Measurements from ENCODE around the gene CDCA3.
"Not testable (repeated sequence)": the region's sequence is repeated elsewhere in the genome, so short reads cannot be mapped to it uniquely, and the experiment has no call there.

CDCA3 gene

DNA sequence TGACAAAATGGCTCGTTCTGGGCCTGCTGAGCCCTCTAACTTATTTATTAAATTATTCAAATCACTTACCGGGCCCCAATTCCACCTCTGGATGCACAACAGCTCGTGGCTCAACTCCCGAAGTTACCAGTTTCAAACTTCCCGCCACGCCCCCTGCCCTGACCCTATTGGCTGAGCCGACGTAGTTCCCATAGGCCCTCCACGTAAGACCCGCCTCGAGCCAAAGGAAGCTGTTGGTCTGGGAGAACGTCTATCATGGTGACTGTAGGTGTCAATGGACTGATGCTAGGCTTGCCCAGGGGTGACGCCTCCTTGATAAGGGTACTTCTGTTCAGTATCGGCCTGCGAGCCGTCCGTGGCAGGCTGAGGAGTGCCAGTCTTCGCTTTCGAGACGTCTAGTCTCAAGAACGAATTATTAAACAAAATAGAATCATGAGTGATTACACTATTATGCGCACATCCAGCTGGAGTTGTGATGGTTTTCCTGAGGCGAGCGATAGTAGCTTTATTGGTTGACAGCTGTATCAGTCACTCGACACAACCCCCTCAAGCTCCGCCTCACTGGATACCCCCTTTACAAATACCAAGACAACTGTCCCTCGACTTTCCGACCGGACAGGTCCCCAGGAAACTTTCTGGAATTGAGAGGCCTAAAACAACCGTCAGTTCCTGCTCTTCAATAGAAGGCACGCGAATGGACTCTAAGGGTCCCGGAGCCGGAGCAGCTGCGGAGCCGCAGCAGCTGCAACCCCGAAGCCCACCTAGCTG lies at the start of gene CDCA3:
Gene CDCA3, minus strand, starts transcription at position 134 of the 768 bp plus-strand sequence. CDS start 334 bp downstream, outside the sequence.
- peak; percentile 85 for DNase-seq (ENCODE audit: low read depth)

DNA sequence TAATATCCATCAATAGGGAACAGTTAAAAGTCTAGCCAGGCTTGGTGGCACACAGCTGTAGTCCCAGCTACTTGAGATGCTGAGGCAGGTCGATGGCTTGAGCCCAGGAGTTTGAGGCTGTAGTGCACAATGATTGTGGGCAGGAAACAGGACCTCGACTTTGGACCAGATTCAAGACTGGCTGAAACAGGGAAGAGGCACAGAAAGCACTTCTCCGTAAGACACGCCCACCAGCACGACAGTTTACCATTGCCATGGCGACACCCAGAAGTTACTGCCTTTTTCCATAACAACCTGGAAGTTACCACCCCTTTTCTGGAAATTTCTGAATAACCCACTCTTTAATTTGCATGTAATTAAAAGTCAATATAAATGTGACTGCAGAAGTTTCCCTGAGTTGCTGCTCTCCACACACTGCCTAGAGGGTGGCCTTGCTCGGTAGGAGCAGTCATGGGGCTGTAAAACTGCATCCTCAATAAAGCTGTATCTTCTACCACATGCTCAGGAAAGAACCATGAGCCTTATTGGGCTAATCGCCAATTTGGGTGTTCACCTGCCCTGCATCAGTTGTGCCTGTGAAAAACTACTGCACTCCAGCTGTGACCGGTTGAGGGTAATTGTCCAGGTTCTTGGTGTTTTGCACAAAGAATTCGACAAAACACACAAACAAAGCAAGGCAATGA lies 48.9 kb upstream of the CDCA3 start:
- DNase-seq (ENCODE audit: low read depth), result no peak

DNA sequence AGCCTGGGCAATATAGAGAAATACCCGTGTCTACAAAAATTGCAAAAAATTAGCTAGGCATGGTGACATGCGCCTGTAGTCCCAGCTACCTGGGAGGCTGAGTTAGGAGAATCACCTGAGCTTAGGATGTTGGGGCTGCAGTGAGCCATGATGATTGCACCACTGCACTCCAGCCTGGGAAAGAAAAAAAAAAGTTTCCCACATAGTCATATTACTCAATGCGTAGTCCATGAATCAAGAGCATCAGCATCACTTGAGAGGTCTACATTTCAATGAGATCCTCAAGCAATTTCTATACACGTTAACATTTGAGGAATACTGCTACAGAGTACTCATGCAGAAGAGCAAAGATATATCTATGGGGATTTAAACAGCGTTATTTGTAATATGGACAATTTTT lies 48.3 kb upstream of the CDCA3 start:
- DNase-seq (ENCODE audit: low read depth), result no peak

DNA sequence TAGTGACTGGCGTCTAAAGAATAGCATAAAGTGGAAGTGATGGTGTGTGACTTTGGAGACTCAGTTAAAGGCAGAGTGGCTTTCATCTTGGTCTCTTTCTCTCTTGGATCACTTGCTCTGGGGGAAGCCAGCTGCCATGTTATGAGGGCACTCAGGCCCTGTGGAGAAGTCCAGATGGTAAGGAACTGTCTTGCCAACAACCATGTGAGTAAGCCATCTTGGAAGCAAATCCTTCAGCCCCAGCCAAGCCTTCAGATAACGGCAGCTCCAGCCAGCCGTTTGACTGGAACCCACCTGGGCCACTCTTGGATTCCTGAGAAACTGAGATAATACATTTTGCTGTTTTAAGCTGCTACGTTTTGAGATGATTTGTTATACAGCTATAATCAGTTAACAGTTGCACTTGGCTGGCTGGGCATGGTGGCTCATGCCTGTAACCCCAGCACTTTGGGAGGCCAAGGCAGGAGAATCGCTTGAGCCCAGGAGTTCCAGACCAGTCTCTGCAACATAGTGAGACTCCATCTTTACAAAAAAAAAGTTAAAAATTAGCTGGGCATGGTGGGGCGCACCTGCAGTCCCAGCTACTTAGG lies 45.9 kb upstream of the CDCA3 start:
- DNase-seq (ENCODE audit: low read depth), result no peak

DNA sequence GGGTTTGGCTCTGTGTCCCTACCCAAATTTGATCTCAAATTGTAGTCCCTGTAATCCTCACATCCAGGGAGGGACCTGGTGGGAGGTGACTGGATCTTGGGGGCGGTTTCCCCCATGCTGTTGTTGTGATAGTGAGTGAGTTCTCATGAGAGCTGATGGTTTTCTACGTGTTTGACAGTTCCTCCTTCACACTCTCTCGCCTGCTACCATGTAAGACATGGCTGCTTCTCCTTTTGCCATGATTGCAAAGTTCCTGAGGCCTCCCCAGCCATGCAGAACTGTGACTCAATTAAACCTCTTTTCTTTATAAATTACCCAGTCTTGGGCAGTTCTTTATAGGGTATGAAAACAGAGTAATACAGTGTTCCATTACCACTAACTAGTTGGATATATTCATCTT lies 43.2 kb upstream of the CDCA3 start:
- DNase-seq (ENCODE audit: low read depth), result no peak

DNA sequence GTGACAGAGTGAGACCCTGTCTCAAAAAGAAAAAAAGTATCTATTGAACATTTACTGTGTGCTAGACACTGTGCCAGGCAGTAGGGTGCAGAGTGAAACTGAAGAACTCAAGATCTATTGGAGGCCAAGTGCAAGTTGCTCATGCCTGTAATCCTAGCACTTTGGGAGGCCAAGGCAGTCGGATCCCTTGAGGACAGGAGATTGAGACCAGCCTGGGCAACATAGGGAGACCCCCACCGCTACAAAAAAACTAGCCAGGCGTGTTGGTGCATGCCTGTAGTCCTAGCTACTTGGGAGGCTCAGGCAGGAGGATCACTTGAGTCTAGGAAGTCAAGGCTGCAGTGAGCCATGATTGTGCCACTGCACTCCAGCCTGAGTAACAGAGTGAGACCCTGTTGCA lies 41.6 kb upstream of the CDCA3 start:
- not testable (repeated sequence) for DNase-seq (ENCODE audit: low read depth)

DNA sequence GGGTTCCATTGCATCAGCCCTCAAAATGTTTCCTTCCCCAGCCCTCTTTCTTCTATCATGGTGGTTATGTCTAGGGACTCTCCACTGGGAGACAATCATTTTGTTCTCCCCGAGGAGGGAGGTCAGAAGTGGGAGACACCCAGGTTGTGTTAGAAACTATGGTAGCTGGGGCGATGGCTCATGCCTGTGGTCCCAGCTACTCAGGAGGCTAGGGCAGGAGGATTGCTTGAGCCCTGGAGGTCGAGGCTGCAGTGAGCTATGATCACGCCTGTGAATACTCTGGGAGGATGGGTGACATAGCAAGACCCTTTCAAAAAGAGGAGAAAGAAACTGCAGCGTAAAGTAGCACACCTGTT lies 40.5 kb upstream of the CDCA3 start:
- no peak for DNase-seq (ENCODE audit: low read depth)

DNA sequence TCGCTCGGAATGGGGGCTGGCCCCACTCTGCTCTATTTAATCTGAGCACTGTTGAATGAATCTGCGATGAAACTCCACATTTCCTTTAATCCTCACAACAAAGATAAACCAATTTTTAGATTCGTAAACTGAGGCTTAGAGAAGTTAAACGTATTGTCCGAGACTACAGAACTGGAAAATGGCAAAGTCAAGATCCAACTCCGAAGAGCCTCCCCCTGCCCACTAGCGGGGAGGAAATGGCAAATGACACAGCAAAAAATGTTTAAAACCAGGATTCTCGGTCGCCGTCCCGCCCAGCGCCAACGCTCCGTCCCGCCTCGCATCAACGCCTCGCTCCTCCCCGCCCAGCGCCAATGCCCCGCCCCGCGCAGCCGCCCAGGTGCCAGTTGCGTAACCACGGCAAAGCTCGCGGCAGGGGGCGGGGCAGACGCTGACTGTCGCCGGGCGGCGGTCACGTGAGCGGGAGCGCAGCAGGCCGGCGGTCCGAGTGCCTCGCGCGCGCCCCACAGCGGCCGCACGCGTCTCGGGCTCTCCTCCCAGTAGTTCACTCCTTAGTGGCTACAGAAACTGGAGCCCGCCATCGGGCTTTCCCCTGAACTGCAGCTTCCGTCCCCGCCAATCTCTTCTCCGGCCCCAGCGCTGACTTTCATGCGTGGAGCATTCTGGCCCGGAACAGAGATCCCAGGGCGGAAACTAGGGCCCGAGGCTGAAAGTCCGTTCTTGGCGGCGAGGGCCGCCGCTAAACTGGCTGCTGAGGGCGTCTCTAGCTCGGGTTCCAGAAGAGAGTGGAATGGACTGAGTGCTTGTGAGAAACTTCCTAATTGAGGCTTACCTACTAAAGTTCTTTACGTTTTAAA lies 39.9 kb upstream of the CDCA3 start:
- peak; percentile 98 for DNase-seq (ENCODE audit: low read depth)

DNA sequence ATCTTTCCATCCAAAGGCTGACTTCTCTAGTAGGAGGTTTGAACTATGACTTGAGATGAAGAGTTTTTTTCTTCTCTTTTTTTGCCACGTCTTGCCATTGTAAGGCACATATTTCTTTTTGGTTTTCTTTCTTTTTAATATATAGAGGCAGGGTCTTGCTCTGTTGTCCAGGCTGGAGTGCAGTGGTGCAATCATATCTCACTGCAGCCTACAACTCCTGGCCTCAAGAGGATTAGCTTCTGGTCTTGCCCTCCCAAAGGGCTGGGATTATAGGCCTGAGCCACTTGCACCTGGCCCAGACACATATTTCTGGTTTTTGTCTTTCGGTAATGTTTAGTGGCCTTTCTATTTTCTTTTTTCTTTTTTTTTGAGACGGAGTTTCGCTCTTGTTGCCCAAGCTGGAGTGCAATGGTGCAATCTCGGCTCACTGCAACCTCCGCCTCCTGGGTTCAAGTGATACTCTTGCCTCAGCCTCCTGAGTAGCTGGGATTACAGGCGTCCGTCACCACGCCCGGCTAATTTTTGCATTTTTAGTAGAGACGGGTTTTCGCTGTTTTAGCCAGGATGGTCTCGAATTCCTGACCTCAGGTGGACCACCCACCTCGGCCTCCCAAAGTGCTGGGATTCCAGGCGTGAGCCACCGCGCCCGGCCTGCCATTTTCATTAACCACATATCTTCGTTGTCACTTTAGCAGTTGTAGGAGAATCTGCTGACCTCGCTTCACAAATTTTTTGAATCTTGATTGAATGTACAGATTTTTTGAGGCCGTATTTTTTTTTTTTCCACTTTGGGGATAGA lies 38.9 kb upstream of the CDCA3 start:
- DNase-seq (ENCODE audit: low read depth), result not testable (repeated sequence)

DNA sequence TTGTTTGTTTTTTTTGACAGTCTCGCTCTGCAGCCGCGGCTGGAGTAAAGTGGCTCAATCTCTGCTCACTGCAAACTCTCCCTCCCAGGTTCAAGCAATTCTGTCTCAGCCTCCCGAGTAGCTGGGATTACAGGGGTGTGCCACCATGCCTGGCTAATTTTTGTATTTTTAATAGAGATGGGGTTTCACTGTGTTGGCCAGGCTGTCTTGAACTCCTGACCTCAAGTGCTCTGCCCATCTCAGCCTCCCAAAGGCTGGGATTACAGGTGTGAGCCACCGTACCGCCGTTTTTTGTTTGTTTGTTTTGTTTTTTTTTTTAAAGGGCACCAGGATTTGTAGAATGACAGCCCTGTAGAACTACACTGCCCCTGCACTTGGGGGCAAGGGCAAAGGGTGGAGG lies 37.7 kb upstream of the CDCA3 start:
- DNase-seq (ENCODE audit: low read depth), result not testable (repeated sequence)

DNA sequence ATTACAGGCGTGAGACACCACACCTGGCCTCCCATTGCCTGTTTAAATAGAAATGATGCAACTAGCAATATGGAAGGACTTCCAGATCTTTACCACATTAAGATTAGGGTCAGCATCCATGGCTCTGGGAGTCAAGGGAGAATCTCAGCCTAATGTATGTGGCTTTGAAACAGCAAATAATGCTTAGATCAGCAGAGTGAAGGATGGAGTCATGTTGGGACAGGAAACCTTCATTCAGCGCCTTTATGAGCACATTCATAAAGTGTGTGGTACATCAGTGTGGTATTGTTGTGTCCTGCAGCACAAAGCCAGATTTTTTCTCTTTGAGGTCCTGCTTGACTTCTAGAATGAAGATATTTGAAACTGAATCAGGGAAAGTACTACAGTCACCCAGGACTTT lies 37.3 kb upstream of the CDCA3 start:
- DNase-seq (ENCODE audit: low read depth), result no peak

DNA sequence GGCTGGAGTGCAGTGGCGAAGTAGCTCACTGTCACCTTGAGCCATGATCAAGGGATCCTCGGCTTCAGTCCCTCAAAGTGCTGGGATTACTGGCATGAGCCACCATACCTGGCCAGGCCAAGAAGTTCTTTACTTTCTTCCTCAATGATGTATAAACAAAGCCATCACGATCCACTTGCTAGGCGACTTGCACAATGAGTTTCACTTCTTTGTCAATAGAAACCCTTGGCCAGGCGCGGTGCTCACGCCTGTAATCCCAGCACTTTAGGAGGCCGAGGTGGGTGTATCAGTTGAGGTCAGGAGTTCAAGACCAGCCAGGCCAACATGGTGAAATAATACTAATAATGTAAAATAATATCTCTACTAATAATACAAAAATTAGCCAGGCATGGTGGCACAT lies 36.4 kb upstream of the CDCA3 start:
- no peak for DNase-seq (ENCODE audit: low read depth)

DNA sequence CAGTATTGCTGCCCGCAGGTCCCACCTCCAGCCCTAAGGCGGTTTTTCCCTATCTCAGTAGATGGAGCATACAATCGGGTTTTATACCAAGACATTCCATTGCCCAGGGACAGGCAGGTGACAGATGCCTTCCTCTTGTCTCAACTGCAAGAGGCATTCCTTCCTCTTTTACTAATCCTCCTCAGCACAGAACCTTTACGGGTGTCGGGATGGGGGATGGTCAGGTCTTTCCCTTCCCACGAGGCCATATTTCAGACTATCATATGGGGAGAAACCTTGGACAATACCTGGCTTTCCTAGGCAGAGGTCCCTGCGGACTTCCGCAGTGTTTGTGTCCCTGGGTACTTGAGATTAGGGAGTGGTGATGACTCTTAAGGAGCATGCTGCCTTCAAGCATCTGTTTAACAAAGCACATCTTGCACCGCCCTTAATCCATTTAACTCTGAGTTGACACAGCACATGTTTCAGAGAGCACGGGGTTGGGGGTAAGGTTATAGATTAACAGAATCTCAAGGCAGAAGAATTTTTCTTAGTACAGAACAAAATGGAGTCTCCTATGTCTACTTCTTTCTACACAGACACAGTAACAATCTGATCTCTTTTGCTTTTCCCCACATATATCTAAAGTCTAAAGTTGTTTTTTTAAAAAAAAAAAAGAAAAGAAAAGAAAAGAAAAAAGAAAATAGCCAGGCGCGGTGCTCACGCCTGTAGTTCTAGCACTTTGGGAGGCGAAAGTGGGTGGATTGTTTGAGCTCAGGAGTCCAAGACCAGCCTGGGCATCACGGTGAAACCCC lies 35.3 kb upstream of the CDCA3 start:
- not testable (repeated sequence) for DNase-seq (ENCODE audit: low read depth)

DNA sequence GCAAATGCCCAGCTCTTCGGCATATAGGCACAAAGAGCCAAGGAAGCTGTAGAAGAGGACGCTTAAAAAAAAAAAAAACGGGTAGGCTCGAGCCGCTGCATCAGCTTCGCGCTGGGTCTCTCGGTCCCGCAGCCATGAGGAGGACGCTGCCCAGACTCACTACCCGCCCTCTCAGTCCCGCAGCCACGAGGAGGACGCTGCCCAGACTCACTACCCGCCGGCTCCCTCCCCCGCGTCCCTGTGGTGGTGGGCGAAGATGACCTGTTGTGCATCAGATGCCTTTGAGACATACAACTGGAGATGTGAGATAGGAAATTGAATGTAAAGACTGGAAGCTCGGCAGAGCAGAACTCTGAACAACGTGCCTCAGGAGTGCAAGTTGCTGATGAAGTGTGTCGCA lies 33.5 kb upstream of the CDCA3 start:
- no peak for DNase-seq (ENCODE audit: low read depth)

DNA sequence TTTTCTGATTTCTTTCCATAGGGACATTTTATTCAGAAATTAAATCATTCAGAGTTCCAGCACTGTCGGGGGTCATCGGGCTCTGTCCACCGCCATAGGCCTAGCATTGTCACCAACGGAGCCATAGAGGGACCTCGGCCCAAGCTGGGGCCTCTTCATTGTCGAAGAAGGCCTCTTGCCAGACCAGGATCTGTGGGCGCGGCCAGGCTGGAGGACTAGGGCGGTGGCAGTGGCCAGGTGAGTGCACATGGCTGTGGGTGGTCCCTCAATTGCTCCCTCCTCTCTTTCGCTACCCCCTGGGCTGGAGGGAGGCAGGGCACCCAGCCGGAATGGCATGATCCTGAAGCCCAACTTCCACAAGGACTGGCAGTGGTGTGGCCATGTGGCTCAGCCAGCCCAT lies 32.6 kb upstream of the CDCA3 start:
- no peak for DNase-seq (ENCODE audit: low read depth)

DNA sequence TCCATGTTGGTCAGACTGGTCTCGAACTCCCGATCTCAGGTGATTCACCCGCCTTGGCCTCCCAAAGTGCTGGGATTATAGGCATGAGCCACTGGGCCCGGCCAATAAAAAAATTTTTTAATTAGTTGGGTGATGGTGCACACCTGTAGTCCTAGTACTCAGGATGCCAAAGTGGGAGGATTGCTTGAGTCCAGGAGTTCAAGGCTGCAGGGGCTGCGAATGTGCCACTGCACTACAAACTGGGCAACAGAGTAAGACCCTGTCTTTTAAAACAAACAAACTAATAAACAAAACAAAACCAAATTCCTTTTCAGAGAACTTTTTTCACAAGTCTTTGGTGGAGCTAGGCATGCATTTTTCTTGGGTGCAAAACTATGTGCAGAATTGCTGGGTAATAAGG lies 32.2 kb upstream of the CDCA3 start:
- no peak for DNase-seq (ENCODE audit: low read depth)

DNA sequence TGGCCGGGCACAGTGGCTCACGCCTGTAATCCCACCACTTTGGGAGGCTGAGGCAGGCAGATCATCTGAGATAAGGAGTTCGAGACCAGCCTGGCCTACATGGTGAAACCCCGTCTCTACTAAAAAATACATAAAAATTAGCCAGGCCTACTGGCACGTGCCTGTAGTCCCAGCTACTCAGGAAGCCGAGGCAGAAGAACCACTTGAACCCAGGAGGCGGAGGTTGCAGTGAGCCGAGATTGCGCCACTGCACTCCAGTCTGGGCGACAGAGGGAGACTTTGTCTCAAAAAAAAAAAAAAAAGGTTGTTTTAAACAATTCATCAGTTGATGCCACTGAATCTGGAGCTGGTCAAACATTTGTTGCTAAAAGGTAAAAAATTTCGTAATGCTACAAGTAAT lies 28.7 kb upstream of the CDCA3 start:
- DNase-seq (ENCODE audit: low read depth), result not testable (repeated sequence)

DNA sequence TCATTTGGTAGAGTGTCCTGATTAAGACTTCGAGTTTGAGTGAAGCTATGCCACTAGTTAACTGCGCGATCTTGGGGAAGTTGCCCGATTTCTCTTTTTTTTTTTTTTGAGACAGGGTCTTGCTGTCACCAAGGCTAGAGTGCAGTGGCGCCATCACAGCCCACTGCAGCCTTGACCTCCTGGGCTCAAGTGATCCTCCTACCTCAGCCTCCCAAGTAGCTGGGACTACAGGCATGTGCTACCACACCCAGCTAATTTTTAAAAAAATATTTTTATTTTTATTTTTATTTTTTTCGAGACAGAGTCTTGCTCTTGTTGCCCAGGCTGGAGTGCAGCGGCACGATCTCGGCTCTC lies 22.9 kb upstream of the CDCA3 start:
- not testable (repeated sequence) for DNase-seq (ENCODE audit: low read depth)

DNA sequence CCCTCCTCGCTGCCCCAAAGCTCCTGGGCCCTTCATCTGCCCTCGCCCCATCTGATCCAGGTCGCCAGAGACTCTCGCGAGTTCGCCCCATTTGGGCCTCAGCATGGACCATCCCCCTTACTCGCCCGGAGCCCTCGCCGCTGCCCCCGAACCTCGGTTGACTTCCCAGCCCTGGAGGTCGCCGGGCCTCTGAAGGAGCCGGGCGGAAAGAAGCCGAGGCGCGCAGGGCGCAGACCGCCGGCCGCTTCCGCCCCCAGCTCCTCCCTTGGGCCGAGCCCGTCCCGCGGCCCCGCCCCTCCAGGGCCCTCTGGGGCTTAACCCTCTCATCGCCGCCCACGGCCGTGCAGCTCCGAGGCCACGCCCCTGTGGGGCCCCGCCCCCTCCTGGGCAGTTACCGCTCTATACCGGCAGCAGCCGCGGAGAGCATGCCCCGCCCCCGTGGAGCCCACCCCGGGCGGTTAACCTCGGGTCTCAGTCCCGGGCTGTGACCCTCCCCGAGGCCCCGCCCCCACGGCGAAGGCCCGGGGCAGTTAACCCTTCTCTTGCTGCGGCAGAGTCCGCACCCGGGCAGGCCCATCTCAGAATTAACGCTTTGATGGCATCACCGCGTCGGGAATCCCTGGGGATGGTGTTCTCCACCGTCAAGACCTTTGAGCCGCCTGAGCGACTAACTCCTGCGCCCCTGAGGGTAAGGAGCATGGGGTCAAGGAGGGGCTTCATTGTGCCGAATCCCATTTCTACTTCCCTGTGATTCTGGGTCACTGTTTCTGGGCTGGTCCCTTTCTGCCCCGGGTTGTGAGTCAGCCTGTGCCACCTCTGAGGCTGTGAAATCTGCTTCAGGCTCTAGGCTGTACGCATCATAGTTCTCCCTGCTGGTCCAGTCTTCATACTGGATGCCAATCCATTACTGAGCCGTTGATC lies 22.3 kb upstream of the CDCA3 start, which contains the start of gene SPSB2:
Gene SPSB2, minus strand, starts transcription at position 210 of the 921 bp plus-strand sequence. CDS start 402 bp downstream, outside the sequence.
- DNase-seq (ENCODE audit: low read depth), result peak; percentile 100

Measured in stimulated activated CD8-positive, alpha-beta memory T cell treated with anti-CD3 and anti-CD28 coated beads, Interleukin-4, amount 100 ng/mL, for 24 hours (primary cell).